GM21529 (cell line): ENCODE measurements around the gene AQR.
"Not testable (repeated sequence)": the region's sequence is repeated elsewhere in the genome, so short reads cannot be mapped to it uniquely, and the experiment has no call there.

Experiments
- ATAC-seq: cut with Tn5 transposase; IDR thresholded peaks from one replicate; pipeline ENCODE4 v1.9.1; 2021; ENCODE audit not compliant: unreplicated experiment

Gene AQR

GRCh38 chr15:34953851-34954250 is 15.7 kb downstream of the AQR start:
- no peak for ATAC-seq

GRCh38 chr15:34952481-34952880 is 17.1 kb downstream of the AQR start:
- ATAC-seq: no peak

- no peak for ATAC-seq
Measured at GRCh38 chr15:34951993-34952392, 17.5 kb downstream of the AQR start.

- ATAC-seq: no peak
Measured at GRCh38 chr15:34944936-34945335, 24.6 kb downstream of the AQR start.

- ATAC-seq: no peak
Measured at GRCh38 chr15:34943711-34944110, 25.8 kb downstream of the AQR start.

- not testable (repeated sequence) for ATAC-seq
Measured at GRCh38 chr15:34943264-34943663, 26.3 kb downstream of the AQR start.

- no peak for ATAC-seq
Measured at GRCh38 chr15:34942363-34942762, 27.2 kb downstream of the AQR start.

- no peak for ATAC-seq
Measured at GRCh38 chr15:34941831-34942230, 27.7 kb downstream of the AQR start.

GRCh38 chr15:34941185-34941698 is 28.3 kb downstream of the AQR start:
- no peak for ATAC-seq

- no peak for ATAC-seq
Measured at GRCh38 chr15:34933432-34933975, 36.0 kb downstream of the AQR start.

- ATAC-seq: not testable (repeated sequence)
Measured at GRCh38 chr15:34928349-34928748, 41.2 kb downstream of the AQR start.

- no peak for ATAC-seq
Measured at GRCh38 chr15:34927726-34928125, 41.8 kb downstream of the AQR start.

GRCh38 chr15:34914317-34914716 is 55.2 kb downstream of the AQR start:
- no peak for ATAC-seq

GRCh38 chr15:34905047-34905446 is 64.5 kb downstream of the AQR start:
- no peak for ATAC-seq

- ATAC-seq: no peak
Measured at GRCh38 chr15:34904527-34904926, 65.0 kb downstream of the AQR start.

- ATAC-seq: no peak
Measured at GRCh38 chr15:34900748-34901147, 68.8 kb downstream of the AQR start.

- ATAC-seq: no peak
Measured at GRCh38 chr15:34896183-34896582, 73.4 kb downstream of the AQR start.

- no peak for ATAC-seq
Measured at GRCh38 chr15:34893967-34894366, 75.6 kb downstream of the AQR start.

- ATAC-seq: no peak
Measured at GRCh38 chr15:34892963-34893591, 76.5 kb downstream of the AQR start.

GRCh38 chr15:34890424-34890823 is 79.1 kb downstream of the AQR start:
- ATAC-seq: no peak

GRCh38 chr15:34889476-34889875 is 80.1 kb downstream of the AQR start:
- no peak for ATAC-seq

- ATAC-seq: no peak
Measured at GRCh38 chr15:34886134-34886533, 83.4 kb downstream of the AQR start.

- ATAC-seq: no peak
Measured at GRCh38 chr15:34883633-34884032, 85.9 kb downstream of the AQR start.
